Stomach (tissue), 9 donors: ENCODE measurements around the gene TMEM119. TPM values are rescaled to one million over a fixed set of nuclear protein-coding genes. Genes with fewer than 3 reads are reported as not detected.
A peak's percentile ranks its signal among the peaks of the same experiment; 100 is the strongest.

Experiments
- DNase-seq, 2 donors: peaks; one replicate each; pipeline versions ENCODE4 v3.0.0 to v3.0.0-alpha.2; 2013 to 2019
- H3K27ac ChIP-seq, 5 donors: fragments of 200-600 bp in 4 of 5; sonication (generic) in 4 of 5; one replicate each; pipeline ENCODE4 v1.5.1; 2013 to 2019; ENCODE audit warnings: mild to moderate bottlenecking in 1 of 5, moderate library complexity in 1 of 5
- H3K27me3 ChIP-seq, 3 donors: fragments of 200-600 bp; sonication (generic); one replicate each; pipeline ENCODE4 v1.5.1; 2017 to 2019; ENCODE audit warnings: mixed run types in 1 of 3
- H3K36me3 ChIP-seq, 4 donors: fragments of 200-600 bp; sonication (generic); 1 replicate in 3 of 4; 2 replicates in 1 of 4; pipeline ENCODE4 v1.5.1; 2016 to 2019
- H3K4me1 ChIP-seq, 4 donors: fragments of 200-600 bp; sonication (generic); one replicate each; pipeline ENCODE4 v1.5.1; 2016 to 2019
- H3K4me3 ChIP-seq, 4 donors: fragments of 200-600 bp; sonication (generic) in 3 of 4; one replicate each; pipeline ENCODE4 v1.5.1; 2016 to 2019; ENCODE audit warnings: mild to moderate bottlenecking in 1 of 4
- H3K9me3 ChIP-seq, 4 donors: fragments of 200-600 bp; sonication (generic); one replicate each; pipeline ENCODE4 v1.5.1; 2016 to 2019
- CTCF ChIP-seq, 7 experiments: fragments of 450-650 bp in 4 of 7; fragments of 200-600 bp in 3 of 7; sonication (generic) in 3 of 7; IDR thresholded peaks; one replicate each; pipeline ENCODE4 v1.5.1; 2016 to 2019; ENCODE audit warnings: antibody characterized with exemption in 7 of 7, control low read depth in 2 of 7, mild to moderate bottlenecking in 1 of 7
- EP300 ChIP-seq: sonication (generic); formaldehyde crosslinking; IDR thresholded peaks from one replicate; pipeline ENCODE4 v1.6.1; 2017; ENCODE audit warnings: antibody characterized with exemption
- POLR2A ChIP-seq, 4 donors: fragments of 450-650 bp; IDR thresholded peaks; one replicate each; pipeline ENCODE4 v1.6.1; 2016; ENCODE audit warnings: antibody characterized with exemption in 4 of 4, control low read depth in 2 of 4, mild to moderate bottlenecking in 1 of 4, moderate library complexity in 1 of 4
- POLR2AphosphoS5 ChIP-seq, 3 donors: sonication (generic); formaldehyde crosslinking; IDR thresholded peaks; one replicate each; pipeline ENCODE4 v1.6.1; 2016; ENCODE audit warnings: antibody characterized with exemption in 3 of 3
- WGBS, 5 donors: extraction: QIAGEN DNeasy Blood & Tissue Kit in 3 of 5; methylation state at CpG; one replicate each; pipeline versions ENCODE4 v1.1.5 to v1.1.7; 2013 to 2018; 5-methylcytosine and 5-hydroxymethylcytosine counted together
- intact Hi-C: fragments of 100-400 bp; cut with DNase I; formaldehyde crosslinking; loops from one replicate; pipeline ENCODE4 v1.15.1; 2023; ENCODE audit warnings: low total_unique reads
- polyA plus RNA-seq, 3 donors: library from polyadenylated mRNA; stranded (reverse); fragments of 200-250 nt; gene quantifications; one replicate each; pipeline ENCODE4 v1.2.3, GENCODE V29; 2013
- total RNA-seq, 5 donors: library from RNA; depleted of rRNA; stranded (reverse); fragments of >200 nt; gene quantifications; one replicate each; pipeline versions ENCODE4 v1.1.0 to v1.2.3, GENCODE V29; 2014 to 2016
- donor health status: healthy with polysubstance abuse.
- donor health status: Bipolar disorder and iron deficiency.
- donor health status: healthy.

TMEM119 gene
- total and polyA plus RNA-seq, 8 donors, result 0.45 to 17.1 (median 11.2) TPM; not detected in 1

GRCh38 chr12:108645686-108646599 lies 48.1 kb upstream of the TMEM119 start:
- peaks cover 0 to 51% (median 26%) of the 10 kb centered on the region in 4 donors for H3K4me1 ChIP-seq
- TF ChIP-seq POLR2A (IDR thresholded peaks at IDR 0.05) (no peak), POLR2AphosphoS5 (IDR thresholded peaks at IDR 0.05) (no peak), CTCF (IDR thresholded peaks at IDR 0.05) (no peak), EP300 (no peak)
- H3K27me3 ChIP-seq, result no peaks in the 10 kb centered on the region
- 84 to 92% (median 89%) methylated on average over 15 of the region's 15 CpGs for WGBS, 5 donors
- H3K36me3 ChIP-seq, result peaks cover 14 to 63% (median 58%) of the 10 kb centered on the region in 4 donors
- no peaks in the 10 kb centered on the region for H3K9me3 ChIP-seq
- intact Hi-C loops, result no loop called here
- H3K4me3 ChIP-seq, result no peak overlapping the region
- DNase-seq, result no peak
- H3K27ac ChIP-seq, result peak overlapping the region in 2 of 5 donors; percentile 4 to 9

GRCh38 chr12:108644811-108645120 lies 46.9 kb upstream of the TMEM119 start:
- peaks cover 13 to 52% (median 47%) of the 10 kb centered on the region in 4 donors for H3K36me3 ChIP-seq
- TF ChIP-seq CTCF (IDR thresholded peaks at IDR 0.05) (no peak), POLR2AphosphoS5 (IDR thresholded peaks at IDR 0.05) (no peak), POLR2A (IDR thresholded peaks at IDR 0.05) (no peak), EP300 (no peak)
- DNase-seq, result no peak
- WGBS, 5 donors, result 92 to 98% (median 96%) methylated on average over 7 of the region's 7 CpGs
- H3K9me3 ChIP-seq, result no peaks in the 10 kb centered on the region
- peak overlapping the region in 4 of 5 donors; percentile 2 to 60 (median 47) for H3K27ac ChIP-seq
- H3K4me1 ChIP-seq, result peaks cover 0 to 52% (median 26%) of the 10 kb centered on the region in 4 donors
- intact Hi-C loops, result no loop called here
- H3K4me3 ChIP-seq, result no peak overlapping the region
- H3K27me3 ChIP-seq, result no peaks in the 10 kb centered on the region

- 63 to 79% (median 71%) methylated on average over 15 to 18 of the region's 18 CpGs for WGBS, 5 donors
- H3K36me3 ChIP-seq, result peaks cover 12 to 46% (median 41%) of the 10 kb centered on the region in 4 donors
- H3K27ac ChIP-seq, result peak overlapping the region in 4 of 5 donors; percentile 2 to 60 (median 47)
- H3K4me3 ChIP-seq, result no peak overlapping the region
- DNase-seq, result no peak
- intact Hi-C loops, result no loop called here
- H3K4me1 ChIP-seq, result peaks cover 0 to 51% (median 25%) of the 10 kb centered on the region in 4 donors
- no peaks in the 10 kb centered on the region for H3K27me3 ChIP-seq
- no peaks in the 10 kb centered on the region for H3K9me3 ChIP-seq
- TF ChIP-seq POLR2AphosphoS5 (IDR thresholded peaks at IDR 0.05), result peak in 1 of 3 donors; percentile 17
- TF ChIP-seq CTCF (IDR thresholded peaks at IDR 0.05), result no peak
These were observed 46.3 kb upstream of the TMEM119 start for GRCh38 chr12:108643941-108644810.
